Keratinocyte (primary cell): ENCODE data around the gene HOXA1.

Experiments
- EZH2 ChIP-seq: IDR thresholded peaks from one replicate; pipeline ENCODE4 v1.6.1; 2012; ENCODE audit warnings: inconsistent platforms, mild to moderate bottlenecking, low read length, moderate library complexity
- TF ChIP-seq, protein P1 (sequence below), 3 experiments: IDR thresholded peaks in 1 of 3; conservative IDR thresholded peaks in 1 of 3; optimal IDR thresholded peaks in 1 of 3; 2 replicates in 2 of 3; 3 replicates in 1 of 3; pipeline versions ENCODE3 to v1.5.1; 2011; ENCODE audit warnings: low read length in 3 of 3, mild to moderate bottlenecking in 3 of 3, moderate library complexity in 2 of 3, control low read depth in 1 of 3, inconsistent platforms in 1 of 3; ENCODE audit not compliant: insufficient read depth in 2 of 3; ENCODE audit errors: extremely low read depth in 1 of 3

DNA sequence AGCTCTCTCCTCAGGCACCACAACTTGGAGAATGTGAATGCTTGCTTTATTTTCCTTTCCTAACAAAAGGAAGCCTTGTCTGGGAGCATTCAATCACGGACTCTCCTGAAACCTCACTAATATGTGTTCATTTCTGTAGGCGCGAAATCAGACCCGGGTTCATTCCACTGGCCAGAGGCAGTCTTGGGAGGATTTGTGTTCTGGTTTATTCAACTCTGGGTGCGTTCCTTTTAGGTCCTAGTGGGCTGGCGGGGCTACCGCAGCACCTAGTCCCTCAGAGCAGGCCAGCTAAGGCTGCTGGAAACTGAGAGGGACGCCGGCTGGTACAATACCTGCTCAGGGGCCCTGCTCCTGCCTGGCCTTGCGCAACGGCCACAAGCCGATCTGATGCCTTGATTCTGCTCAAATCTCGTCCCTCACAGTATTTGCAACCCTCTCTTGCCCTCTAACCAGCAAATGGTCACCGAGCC lies 27.2 kb upstream of the HOXA1 start:
- TF ChIP-seq, protein P1, sequence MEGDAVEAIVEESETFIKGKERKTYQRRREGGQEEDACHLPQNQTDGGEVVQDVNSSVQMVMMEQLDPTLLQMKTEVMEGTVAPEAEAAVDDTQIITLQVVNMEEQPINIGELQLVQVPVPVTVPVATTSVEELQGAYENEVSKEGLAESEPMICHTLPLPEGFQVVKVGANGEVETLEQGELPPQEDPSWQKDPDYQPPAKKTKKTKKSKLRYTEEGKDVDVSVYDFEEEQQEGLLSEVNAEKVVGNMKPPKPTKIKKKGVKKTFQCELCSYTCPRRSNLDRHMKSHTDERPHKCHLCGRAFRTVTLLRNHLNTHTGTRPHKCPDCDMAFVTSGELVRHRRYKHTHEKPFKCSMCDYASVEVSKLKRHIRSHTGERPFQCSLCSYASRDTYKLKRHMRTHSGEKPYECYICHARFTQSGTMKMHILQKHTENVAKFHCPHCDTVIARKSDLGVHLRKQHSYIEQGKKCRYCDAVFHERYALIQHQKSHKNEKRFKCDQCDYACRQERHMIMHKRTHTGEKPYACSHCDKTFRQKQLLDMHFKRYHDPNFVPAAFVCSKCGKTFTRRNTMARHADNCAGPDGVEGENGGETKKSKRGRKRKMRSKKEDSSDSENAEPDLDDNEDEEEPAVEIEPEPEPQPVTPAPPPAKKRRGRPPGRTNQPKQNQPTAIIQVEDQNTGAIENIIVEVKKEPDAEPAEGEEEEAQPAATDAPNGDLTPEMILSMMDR (optimal IDR thresholded peaks at IDR 0.05 in 1 of 3, IDR thresholded peaks at IDR 0.05 in 1 of 3, conservative IDR thresholded peaks at IDR 0.05 in 1 of 3; ENCODE audit: extremely low read depth in 1 of 3, insufficient read depth in 2 of 3, low read length in 3 of 3) = no peak
- TF ChIP-seq EZH2 = no peak
